ENCODE measurements around the gene ZC3H18. TPM values are rescaled to one million over a fixed set of nuclear protein-coding genes. Genes with fewer than 3 reads are reported as not detected.

ZC3H18 gene
- total and polyA plus RNA-seq, 2 experiments from 2014 or later = 30.0 to 40.7 TPM

- TF ChIP-seq ETS1 (IDR thresholded peaks at IDR 0.05) = no peak
These were observed 66.5 kb downstream of the ZC3H18 start (continued) for GRCh38 chr16:88636488-88637265.

- H3K4me1 ChIP-seq (ENCODE audit: insufficient read depth) = peaks cover 20% of the 10 kb centered on the region
- H3K4me3 ChIP-seq = peak within 1 kb of the TSS; percentile 30; the same call in 1 of the 2 replicates
- no peaks in the 10 kb centered on the region for H4K20me1 ChIP-seq (replicated peaks; ENCODE audit: insufficient read depth)
- DNase-seq (ENCODE audit: low spot score) = peak; percentile 80
- Mint-ChIP-seq H3K4me1 (peaks cover 37% of the 10 kb centered on the region), H3K27ac (peak within 1 kb of the TSS; percentile 33), H3K27me3 (ENCODE audit: insufficient read depth, low read depth, poor library complexity) (peaks cover 36% of the 10 kb centered on the region), H3K4me3 (peak within 1 kb of the TSS; percentile 38), H3K36me3 (ENCODE audit: low read depth) (peaks cover 3% of the 10 kb centered on the region; the same call in 1 of the 3 replicates), H3K9me3 (peaks cover 6% of the 10 kb centered on the region; the same call in 2 of the 3 replicates)
- no peaks in the 10 kb centered on the region for H3K36me3 ChIP-seq (ENCODE audit: insufficient read depth)
- peak within 1 kb of the TSS; percentile 89; the same call in 1 of the 2 replicates for H2AFZ ChIP-seq
- peak; percentile 4 for ATAC-seq
- H3K27ac ChIP-seq (ENCODE audit: low read depth) = peak within 1 kb of the TSS; percentile 78
- H3K4me2 ChIP-seq = peak within 1 kb of the TSS; percentile 74
- no peaks in the 10 kb centered on the region; the same call in 1 of the 2 replicates for H3K27me3 ChIP-seq (ENCODE audit: insufficient read depth)
- 0 out of 2 replicates have a peak, but pooled peaks cover 13% of the 10 kb centered on the region for H3F3A ChIP-seq (replicated peaks; ENCODE audit: low read depth)
- TF ChIP-seq REST (IDR thresholded peaks at IDR 0.05; ENCODE audit: unreplicated experiment) (no peak), POLR2AphosphoS5 (IDR thresholded peaks at IDR 0.05; ENCODE audit: low read depth) (peak; percentile 42)
- no peaks in the 10 kb centered on the region for H3K9me2 ChIP-seq (ENCODE audit: insufficient read depth)
- no peaks in the 10 kb centered on the region for H3K79me2 ChIP-seq (replicated peaks; ENCODE audit: insufficient read depth)
These were observed 68.4 kb downstream of the ZC3H18 start, which contains the start of gene IL17C for GRCh38 chr16:88638323-88639230. Gene IL17C (plus strand): TSS chr16:88638572. CDS start chr16:88638642, 70 bp downstream.
